ENCODE measurements around the gene PLAC9. TPM values are rescaled to one million over a fixed set of nuclear protein-coding genes. Genes with fewer than 3 reads are reported as not detected.

Gene PLAC9
- total and polyA plus RNA-seq, 2 donors (not counting 1 experiment from before 2014, with no cell fraction given), result 16.7 to 40.4 TPM

DNA sequence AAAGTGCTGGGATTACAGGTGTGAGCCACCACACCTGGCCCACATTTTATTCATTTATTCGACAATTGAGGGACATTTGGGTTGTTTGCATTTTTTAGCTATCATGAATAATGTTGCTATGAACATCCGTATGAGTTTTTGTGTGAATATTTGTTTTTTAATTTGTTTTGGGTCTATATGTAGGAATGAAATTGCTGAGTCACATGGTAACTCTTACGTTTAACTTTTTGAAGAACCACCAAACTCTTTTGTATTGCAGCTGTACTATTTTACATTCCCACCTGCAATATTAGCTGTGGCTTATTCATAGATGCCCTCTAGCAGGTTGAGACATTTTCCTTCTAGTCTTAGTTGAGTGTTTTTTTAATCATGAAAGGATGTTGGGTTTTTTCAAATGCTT is 14.4 kb downstream of the PLAC9 start:
- DNase-seq (ENCODE audit: low read depth in 2 of 2), result no peak
- H3K9me3 ChIP-seq (ENCODE audit: control insufficient read depth, insufficient read depth, low read depth, low read length), result no peaks in the 10 kb centered on the region
- H3K27ac ChIP-seq (ENCODE audit: insufficient read depth, low read length), result no peak overlapping the region
- H3K79me2 ChIP-seq (ENCODE audit: control insufficient read depth, insufficient read depth, low read length), result no peaks in the 10 kb centered on the region
- H3K4me2 ChIP-seq (ENCODE audit: extremely low read depth, insufficient read depth, low read length), result no peak overlapping the region
- TF ChIP-seq, protein P1, sequence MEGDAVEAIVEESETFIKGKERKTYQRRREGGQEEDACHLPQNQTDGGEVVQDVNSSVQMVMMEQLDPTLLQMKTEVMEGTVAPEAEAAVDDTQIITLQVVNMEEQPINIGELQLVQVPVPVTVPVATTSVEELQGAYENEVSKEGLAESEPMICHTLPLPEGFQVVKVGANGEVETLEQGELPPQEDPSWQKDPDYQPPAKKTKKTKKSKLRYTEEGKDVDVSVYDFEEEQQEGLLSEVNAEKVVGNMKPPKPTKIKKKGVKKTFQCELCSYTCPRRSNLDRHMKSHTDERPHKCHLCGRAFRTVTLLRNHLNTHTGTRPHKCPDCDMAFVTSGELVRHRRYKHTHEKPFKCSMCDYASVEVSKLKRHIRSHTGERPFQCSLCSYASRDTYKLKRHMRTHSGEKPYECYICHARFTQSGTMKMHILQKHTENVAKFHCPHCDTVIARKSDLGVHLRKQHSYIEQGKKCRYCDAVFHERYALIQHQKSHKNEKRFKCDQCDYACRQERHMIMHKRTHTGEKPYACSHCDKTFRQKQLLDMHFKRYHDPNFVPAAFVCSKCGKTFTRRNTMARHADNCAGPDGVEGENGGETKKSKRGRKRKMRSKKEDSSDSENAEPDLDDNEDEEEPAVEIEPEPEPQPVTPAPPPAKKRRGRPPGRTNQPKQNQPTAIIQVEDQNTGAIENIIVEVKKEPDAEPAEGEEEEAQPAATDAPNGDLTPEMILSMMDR (conservative IDR thresholded peaks at IDR 0.05 in 1 of 2, IDR thresholded peaks at IDR 0.05 in 1 of 2; ENCODE audit: low read depth in 1 of 2, low read length in 2 of 2), result no peak
- no peak for TF ChIP-seq EZH2 (IDR thresholded peaks at IDR 0.05; ENCODE audit: low read length, missing control alignments)
- H2AFZ ChIP-seq (ENCODE audit: low read length), result no peak overlapping the region
- peaks cover 7% of the 10 kb centered on the region for H3K4me1 ChIP-seq (ENCODE audit: control insufficient read depth, extremely low read depth, insufficient read depth, low read length)
- no peaks in the 10 kb centered on the region for H4K20me1 ChIP-seq (ENCODE audit: control insufficient read depth, extremely low read depth, insufficient read depth, low read length)
- H3K4me3 ChIP-seq (replicated peaks in 1 of 4; ENCODE audit: control extremely low read depth in 1 of 4, insufficient read depth in 1 of 4, low read depth in 3 of 4, low read length in 4 of 4), result no peak overlapping the region
- H3K36me3 ChIP-seq (ENCODE audit: control insufficient read depth, insufficient read depth, low read length), result peaks cover 22% of the 10 kb centered on the region
- H3K27me3 ChIP-seq (ENCODE audit: control insufficient read depth, insufficient read depth, low read length), result no peaks in the 10 kb centered on the region
- no peak overlapping the region for H3K9ac ChIP-seq (ENCODE audit: insufficient read depth, low read length)

DNA sequence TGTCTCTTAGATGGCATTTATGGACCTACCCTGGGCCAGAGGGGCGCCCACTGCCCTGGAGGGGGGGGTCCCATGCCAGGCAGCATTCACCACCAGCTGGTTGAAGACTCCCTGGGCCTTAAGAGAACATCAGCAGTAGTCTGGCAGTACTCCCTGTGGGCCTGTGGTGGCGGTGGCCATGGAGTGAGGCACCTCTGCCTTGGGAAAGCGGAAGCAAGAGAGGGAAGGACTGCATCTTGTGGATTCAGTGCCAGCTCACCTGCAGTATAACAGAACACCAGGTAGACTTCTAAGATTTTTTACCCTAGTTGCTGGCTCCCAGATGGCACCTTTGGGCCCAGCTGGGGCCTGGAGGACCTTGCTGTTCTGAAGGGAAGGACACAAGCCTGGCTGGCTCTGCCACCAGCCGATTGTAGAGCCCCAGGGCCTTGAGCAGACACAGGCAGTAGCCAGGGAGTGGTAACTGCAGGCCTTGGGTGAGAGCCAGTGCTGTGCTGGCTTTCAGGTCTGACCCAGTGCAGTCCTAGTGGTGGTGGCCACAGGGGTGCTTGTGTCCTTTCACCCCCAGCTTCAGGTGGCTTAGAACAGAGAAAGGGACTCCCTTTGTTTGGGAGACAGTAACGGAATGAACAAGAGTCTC is 15.8 kb downstream of the PLAC9 start:
- Histone ChIP-seq H3K27ac (ENCODE audit: insufficient read depth, low read length) (no peak overlapping the region), H3K4me3 (replicated peaks in 1 of 4; ENCODE audit: control extremely low read depth in 1 of 4, insufficient read depth in 1 of 4, low read depth in 3 of 4, low read length in 4 of 4) (no peak overlapping the region), H3K4me1 (ENCODE audit: control insufficient read depth, extremely low read depth, insufficient read depth, low read length) (peaks cover 5% of the 10 kb centered on the region), H3K9me3 (ENCODE audit: control insufficient read depth, insufficient read depth, low read depth, low read length) (no peaks in the 10 kb centered on the region), H2AFZ (ENCODE audit: low read length) (no peak overlapping the region), H3K79me2 (ENCODE audit: control insufficient read depth, insufficient read depth, low read length) (no peaks in the 10 kb centered on the region), H3K9ac (ENCODE audit: insufficient read depth, low read length) (no peak overlapping the region), H4K20me1 (ENCODE audit: control insufficient read depth, extremely low read depth, insufficient read depth, low read length) (no peaks in the 10 kb centered on the region), H3K4me2 (ENCODE audit: extremely low read depth, insufficient read depth, low read length) (no peak overlapping the region), H3K27me3 (ENCODE audit: control insufficient read depth, insufficient read depth, low read length) (no peaks in the 10 kb centered on the region), H3K36me3 (ENCODE audit: control insufficient read depth, insufficient read depth, low read length) (peaks cover 32% of the 10 kb centered on the region)
- no peak for DNase-seq (ENCODE audit: low read depth in 2 of 2)
- TF ChIP-seq EZH2 (IDR thresholded peaks at IDR 0.05; ENCODE audit: low read length, missing control alignments), result no peak
- TF ChIP-seq, protein P1 (conservative IDR thresholded peaks at IDR 0.05 in 1 of 2, IDR thresholded peaks at IDR 0.05 in 1 of 2; ENCODE audit: low read depth in 1 of 2, low read length in 2 of 2), result no peak

- H3K27me3 ChIP-seq (ENCODE audit: control insufficient read depth, insufficient read depth, low read length), result no peaks in the 10 kb centered on the region
- peaks cover 8% of the 10 kb centered on the region for H3K4me1 ChIP-seq (ENCODE audit: control insufficient read depth, extremely low read depth, insufficient read depth, low read length)
- no peaks in the 10 kb centered on the region for H3K9me3 ChIP-seq (ENCODE audit: control insufficient read depth, insufficient read depth, low read depth, low read length)
- no peak overlapping the region for H3K9ac ChIP-seq (ENCODE audit: insufficient read depth, low read length)
- no peak overlapping the region for H3K27ac ChIP-seq (ENCODE audit: insufficient read depth, low read length)
- TF ChIP-seq, protein P1 (conservative IDR thresholded peaks at IDR 0.05 in 1 of 2, IDR thresholded peaks at IDR 0.05 in 1 of 2; ENCODE audit: low read depth in 1 of 2, low read length in 2 of 2), result no peak
- no peak for TF ChIP-seq EZH2 (IDR thresholded peaks at IDR 0.05; ENCODE audit: low read length, missing control alignments)
- H4K20me1 ChIP-seq (ENCODE audit: control insufficient read depth, extremely low read depth, insufficient read depth, low read length), result no peaks in the 10 kb centered on the region
- H3K79me2 ChIP-seq (ENCODE audit: control insufficient read depth, insufficient read depth, low read length), result peaks cover 3% of the 10 kb centered on the region
- no peak overlapping the region for H3K4me2 ChIP-seq (ENCODE audit: extremely low read depth, insufficient read depth, low read length)
- no peak for DNase-seq (ENCODE audit: low read depth in 2 of 2)
- no peak overlapping the region for H3K4me3 ChIP-seq (replicated peaks in 1 of 4; ENCODE audit: control extremely low read depth in 1 of 4, insufficient read depth in 1 of 4, low read depth in 3 of 4, low read length in 4 of 4)
- peaks cover 36% of the 10 kb centered on the region for H3K36me3 ChIP-seq (ENCODE audit: control insufficient read depth, insufficient read depth, low read length)
- no peak overlapping the region for H2AFZ ChIP-seq (ENCODE audit: low read length)
Measured at GRCh38 chr10:80149123-80149522, 16.6 kb downstream of the PLAC9 start.
